COLO668 (cell line): ENCODE results near the gene PDLIM7.

Experiments used
- DNase-seq: peaks from one replicate; lab custom pipeline; 2025; ENCODE audit not compliant: unreplicated experiment; lab: John Stamatoyannopoulos, UW

Gene PDLIM7

DNA sequence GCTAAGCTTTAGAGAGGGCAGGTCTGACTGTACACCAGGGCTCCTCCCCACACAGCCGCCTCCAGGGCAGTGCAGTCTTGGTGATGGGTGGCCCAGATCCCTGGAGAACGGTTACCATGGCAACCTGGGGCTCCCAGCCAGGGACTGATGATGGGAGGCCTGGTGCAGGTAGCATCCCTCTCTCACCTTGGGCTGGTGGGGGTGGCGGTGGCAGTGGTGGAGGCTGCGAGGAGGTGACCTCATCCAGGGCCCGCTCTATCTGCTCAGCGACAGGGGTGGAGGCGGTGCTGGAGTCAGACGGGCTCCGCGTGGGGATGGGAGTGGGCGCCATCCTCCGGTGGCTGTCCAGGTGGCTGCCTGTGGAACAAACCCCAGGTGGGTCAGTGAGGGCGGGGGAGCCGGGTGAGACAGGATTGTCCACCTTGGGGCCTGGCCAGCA is 38.5 kb downstream of the PDLIM7 start:
- no peak for DNase-seq

DNA sequence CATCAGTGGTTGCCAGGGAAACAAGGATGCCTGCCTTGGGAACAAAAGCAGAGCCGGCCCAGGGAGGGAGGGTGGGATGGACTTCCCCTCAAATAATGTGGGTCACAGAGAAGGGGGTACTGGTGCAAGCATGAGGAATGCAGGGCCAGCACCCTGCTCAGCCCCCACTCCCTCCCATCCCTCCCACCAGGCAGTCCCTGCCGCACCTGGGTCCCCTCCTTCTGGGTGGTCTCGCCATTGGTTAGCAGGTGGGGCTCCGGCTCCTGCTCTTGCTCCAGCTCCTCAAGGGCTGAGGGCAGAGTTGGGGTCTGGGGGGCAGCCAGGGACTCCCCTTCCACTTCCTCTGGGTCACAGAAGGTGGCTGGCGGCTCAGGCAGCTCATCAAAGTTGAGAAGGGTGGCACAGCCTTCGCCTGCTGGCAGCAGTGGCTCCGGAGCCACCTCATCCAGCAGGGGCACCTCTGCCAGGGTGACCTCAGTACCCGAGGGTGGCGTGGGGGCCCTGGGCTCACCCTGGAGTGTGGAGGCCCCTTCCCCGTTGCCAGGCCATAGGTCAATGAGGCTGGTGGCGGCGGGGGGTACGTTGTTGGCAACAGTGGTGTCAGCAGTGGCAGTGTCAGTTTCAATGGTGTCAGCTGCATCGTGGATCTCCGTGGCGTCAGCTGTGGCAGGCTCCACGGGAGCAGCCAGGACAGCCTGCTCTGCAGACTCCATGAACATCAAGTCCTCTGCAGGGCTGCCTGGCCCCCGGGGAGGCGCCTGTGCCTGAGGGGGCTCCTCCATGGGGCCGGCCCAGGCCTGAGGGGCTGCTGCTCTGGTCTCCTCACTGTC is 39.3 kb downstream of the PDLIM7 start:
- no peak for DNase-seq

- DNase-seq, result peak; percentile 67
Observed at GRCh38 chr5:177456976-177457851, 40.2 kb downstream of the PDLIM7 start.

DNA sequence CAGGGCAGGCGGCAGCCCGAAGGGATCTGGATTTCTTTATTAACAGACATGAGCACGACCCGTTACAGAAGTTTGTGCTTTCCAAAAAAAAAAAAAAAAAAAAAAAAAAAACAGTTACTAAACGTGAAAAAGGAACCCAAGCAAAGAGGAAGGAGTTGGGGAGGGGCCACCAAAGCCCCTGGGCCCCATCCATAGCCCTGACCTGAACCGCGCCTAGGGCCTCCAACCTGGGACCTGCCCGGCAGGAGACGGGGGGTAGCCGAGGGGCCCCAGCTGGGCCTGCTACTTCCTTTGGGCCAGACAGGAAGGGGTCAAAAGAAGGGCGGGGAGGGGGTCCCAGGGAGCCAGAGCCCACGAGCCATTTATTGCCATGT is 40.8 kb downstream of the PDLIM7 start:
- no peak for DNase-seq

DNA sequence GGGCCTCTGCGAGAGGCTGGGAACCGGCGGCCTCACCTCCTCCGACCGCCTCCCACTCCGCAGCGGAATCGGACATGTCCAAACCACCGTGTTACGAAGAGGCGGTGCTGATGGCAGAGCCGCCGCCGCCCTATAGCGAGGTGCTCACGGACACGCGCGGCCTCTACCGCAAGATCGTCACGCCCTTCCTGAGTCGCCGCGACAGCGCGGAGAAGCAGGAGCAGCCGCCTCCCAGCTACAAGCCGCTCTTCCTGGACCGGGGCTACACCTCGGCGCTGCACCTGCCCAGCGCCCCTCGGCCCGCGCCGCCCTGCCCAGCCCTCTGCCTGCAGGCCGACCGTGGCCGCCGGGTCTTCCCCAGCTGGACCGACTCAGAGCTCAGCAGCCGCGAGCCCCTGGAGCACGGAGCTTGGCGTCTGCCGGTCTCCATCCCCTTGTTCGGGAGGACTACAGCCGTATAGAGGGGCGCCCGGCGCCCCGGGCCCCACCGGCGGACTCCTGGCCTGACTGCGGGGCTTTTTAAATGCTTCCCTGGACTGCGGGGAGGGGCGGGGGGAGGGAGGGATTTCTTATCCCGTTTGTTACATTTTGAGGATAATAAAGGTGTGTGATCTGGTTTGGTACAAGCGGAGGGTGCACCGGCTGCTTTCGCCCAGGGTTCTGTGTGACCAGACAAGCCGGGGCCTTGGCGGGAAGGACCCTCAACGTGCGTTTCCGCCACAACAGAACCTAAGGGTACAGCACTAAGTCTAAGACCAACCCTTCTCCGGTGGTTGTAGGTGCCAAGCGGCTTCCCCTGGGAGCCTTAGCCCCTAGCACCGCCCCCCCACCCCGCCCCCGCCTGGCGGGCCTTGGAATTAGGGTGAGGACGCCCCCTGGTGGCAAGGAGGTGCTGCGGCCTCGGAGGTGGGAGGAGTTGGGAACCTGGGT is 41.5 kb downstream of the PDLIM7 start:
- peak; percentile 86 for DNase-seq

- DNase-seq, result peak; percentile 87
Observed at GRCh38 chr5:177455036-177455660, 42.3 kb downstream of the PDLIM7 start.

DNA sequence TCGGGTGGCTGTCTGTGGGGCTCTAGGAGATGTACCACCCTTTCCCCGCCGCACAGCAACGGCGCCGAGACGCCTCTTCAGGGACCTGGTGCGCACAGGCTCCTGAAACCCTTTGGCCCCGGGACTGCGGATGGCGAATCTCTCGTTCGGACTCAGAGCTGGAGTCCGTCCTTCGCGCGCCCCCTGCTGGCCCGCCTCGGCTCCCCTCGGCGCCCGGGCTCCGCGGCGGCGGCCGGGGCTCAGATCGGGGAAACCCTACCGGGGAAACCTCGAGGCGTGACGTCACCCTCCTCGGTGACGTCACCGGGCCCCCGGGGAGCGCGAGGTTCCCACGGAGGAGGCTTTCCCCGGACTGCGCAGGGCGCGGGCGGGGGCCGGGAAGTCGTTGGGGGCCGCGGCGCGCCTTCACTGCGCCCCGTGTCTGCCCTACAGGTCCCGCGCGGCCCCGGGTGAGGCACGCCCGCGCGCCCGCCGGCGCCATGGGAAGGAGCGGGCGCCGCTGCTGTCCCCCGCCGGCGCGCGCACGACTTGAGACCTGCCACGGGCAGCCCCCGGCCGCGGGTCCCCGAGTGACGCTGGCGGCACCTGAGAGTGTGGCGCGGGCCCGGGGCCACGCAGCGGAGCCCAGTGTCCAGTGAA is 42.9 kb downstream of the PDLIM7 start:
- peak; percentile 88 for DNase-seq

- DNase-seq, result peak; percentile 24
Observed at GRCh38 chr5:177453852-177454396, 43.5 kb downstream of the PDLIM7 start.

DNA sequence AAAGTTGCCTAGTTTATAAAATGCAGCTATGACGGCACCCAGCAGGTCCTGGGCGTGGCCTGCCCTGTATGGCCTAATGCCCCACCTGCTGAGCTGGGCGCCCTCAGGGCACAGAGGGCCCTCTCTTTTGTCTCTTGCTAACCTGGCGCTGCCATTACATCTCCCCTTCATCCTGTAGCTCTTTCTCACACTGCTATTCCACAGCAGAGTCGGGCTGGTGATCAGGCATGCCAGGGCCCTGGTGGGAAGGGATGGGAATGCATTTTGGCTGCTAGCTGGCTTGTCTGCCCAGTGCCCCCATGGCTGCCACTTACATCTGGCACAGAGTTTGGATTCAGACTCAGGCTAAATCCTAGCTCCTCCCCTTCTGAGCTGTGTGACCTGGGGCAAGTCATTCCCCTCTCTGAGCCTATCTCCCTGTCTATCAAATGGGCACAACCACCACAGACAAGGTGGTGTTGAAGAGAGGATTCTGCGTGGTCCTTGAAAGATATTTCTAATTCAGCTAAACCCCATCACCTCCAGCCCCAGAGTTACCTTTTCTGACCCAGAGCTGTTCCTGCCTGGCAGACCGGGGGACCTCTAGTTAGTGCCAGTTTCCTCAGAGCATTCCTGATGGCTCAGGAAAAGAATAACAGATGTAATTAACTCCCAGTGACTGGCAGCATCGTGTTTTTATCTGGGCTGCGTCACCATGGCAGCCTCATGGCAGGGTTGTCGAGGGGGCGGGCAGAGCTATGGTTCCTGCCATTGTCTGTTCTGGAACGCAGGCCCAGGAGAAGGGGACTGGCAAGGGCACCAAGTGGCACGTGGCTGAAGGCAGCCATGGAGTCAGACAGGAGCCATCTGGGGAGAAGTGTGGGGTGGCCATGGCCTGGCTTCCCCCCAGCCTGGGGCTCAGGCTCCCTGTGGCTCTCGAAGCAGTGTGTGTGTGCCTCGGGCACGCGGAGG is 44.4 kb downstream of the PDLIM7 start:
- peak; percentile 21 for DNase-seq

DNA sequence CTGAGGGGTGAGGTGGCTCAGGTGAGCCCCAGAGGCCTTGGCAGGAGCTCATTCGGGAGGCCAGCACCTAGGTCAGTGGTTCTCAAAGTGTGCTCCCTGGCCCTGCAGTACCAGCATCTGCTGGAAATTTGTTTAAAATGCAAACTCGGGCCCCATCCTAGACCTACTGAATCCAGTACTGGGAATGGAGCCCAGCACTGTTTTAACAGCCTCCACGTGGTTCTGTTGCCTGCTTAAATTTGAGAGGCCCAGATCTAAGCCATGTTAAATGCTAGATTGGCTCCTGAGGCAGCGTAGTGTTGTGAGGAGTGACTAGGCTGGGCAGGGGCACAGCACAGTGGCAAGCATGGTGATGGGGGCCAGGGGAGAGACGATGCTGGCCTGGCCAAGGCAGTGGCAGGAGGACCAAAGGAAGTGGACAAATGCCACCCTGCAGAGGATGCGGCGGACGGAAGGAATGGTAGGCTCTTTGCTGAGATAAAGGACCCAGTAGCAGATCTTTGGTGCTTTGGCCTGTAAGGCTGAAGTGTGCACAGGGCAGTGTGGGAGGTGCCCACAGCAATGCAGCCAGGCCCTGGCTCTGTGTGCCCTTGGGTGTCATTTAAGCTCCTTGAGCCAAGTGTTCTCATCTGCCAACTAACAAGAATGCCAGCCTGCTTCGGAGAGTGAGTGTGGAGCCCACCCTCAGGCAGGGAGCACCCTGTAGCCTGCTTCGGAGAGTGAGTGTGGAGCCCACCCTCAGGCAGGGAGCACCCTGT is 46.6 kb downstream of the PDLIM7 start:
- DNase-seq, result no peak

DNA sequence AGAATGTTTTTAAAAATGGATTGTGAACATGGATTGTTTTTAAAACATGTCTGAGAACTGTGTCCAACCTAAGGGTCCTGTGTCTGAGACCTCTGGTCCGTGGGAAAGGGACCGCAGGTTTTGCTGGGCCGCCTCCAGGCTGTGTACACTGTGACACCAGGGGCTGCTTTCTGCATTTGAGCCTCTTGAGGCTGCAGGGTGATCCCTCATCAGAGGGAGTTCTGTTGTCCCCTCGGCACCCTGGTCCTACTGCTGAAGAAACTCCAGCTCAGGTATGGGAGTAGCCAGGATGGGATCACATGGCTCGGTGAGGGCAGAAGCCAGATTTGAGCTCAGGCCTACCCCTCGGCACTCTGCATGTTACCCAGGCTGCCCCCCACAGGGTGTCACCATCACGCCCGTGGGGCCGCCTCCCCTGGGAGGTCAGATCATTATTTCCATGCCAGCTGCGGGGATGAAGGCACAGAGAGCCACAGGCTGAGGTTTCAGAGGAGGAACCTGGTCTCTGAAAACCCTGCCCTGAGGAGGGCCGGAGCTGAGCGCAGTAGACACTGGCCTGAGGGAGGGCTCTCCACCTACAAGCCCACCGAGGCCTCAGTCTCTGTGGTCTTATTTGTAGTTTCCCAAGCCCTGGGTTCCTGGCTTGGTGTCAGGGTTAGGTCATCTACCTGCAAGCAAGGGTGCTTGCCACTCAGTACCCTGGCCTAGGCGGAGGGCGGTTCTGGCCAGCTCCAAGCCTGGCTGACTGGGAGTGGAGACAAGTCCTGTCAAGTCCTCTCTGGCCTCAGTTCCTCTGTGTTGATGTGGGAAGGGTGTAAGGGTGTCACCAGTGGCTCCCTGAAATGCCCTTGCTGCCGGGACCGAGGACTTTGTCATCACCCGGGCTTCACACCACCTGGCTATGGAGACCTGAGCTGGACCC is 48.0 kb downstream of the PDLIM7 start:
- no peak for DNase-seq

GRCh38 chr5:177448244-177448950 is 49.0 kb downstream of the PDLIM7 start:
- DNase-seq, result no peak

DNA sequence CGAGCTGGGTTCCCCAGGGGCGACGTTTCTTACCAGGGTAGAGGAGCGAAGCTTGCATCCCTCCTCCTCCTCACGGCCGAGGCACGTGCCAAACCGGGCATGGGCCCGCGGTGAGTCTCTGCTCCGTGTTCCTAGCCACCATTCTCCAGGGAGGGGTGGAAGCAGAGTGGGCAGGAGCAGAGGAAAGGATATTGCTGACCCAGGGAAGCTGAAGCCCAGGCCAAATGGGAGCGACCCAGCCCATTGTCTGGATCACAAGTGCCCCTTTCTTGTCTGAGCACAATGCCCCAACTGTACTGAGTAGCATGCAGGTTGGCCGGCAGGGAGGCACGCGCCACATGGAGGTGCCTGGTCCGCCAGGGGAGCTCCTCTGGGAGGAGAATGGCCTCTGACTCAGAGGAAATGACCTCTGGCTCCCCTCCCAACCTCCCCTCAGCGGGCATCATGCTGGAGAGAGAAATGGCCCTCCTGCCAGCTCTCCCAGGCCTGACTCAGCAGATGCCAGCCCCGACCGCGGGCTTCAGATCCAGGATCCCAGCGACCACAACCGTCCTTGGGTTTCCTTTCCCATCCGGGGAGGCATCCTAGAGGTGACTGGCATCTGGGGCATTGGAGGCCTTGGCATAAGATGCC is 49.7 kb downstream of the PDLIM7 start:
- DNase-seq, result peak; percentile 48

GRCh38 chr5:177447066-177447610 is 50.3 kb downstream of the PDLIM7 start:
- DNase-seq, result peak; percentile 76
